Esophagus squamous epithelium (tissue), 4 donors: ENCODE measurements around the gene DARS1.

Source experiments
- POLR2A ChIP-seq, 4 donors: fragments of 450-650 bp; IDR thresholded peaks; one replicate each; pipeline ENCODE4 v1.6.1; 2017; ENCODE audit warnings: antibody characterized with exemption in 4 of 4, mild to moderate bottlenecking in 4 of 4, moderate library complexity in 3 of 4
- TF ChIP-seq, protein P1 (sequence below), 6 experiments: fragments of 450-650 bp in 4 of 6; fragments of 200-600 bp in 2 of 6; sonication (generic) in 2 of 6; IDR thresholded peaks; one replicate each; pipeline ENCODE4 v1.5.1; 2016 to 2019; ENCODE audit warnings: antibody characterized with exemption in 6 of 6, mild to moderate bottlenecking in 4 of 6, moderate library complexity in 4 of 6

DNA sequence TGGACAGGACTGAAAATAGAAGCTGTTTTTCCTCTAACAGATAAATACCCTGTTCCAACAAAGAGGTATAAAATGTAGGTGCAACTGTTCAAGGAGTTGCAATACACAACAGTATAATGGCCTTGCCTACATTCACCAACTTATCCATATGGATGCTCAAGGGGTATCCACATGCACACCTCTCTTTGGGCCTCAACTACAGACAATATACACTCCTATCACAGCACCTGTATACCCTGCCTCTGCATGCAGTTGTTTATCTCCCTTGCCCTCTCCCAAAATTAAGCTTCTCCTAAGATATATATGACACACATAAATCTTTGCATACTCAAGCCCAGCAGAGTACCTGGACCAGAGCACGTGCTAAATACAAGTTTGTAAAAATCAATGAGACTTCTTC is 37.3 kb downstream of the DARS1 start:
- TF ChIP-seq, protein P1, sequence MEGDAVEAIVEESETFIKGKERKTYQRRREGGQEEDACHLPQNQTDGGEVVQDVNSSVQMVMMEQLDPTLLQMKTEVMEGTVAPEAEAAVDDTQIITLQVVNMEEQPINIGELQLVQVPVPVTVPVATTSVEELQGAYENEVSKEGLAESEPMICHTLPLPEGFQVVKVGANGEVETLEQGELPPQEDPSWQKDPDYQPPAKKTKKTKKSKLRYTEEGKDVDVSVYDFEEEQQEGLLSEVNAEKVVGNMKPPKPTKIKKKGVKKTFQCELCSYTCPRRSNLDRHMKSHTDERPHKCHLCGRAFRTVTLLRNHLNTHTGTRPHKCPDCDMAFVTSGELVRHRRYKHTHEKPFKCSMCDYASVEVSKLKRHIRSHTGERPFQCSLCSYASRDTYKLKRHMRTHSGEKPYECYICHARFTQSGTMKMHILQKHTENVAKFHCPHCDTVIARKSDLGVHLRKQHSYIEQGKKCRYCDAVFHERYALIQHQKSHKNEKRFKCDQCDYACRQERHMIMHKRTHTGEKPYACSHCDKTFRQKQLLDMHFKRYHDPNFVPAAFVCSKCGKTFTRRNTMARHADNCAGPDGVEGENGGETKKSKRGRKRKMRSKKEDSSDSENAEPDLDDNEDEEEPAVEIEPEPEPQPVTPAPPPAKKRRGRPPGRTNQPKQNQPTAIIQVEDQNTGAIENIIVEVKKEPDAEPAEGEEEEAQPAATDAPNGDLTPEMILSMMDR (IDR thresholded peaks at IDR 0.05): no peak
- no peak for TF ChIP-seq POLR2A (IDR thresholded peaks at IDR 0.05)
